Suprapubic skin (tissue), 4 donors: ENCODE results near the gene NRXN3. TPM values are rescaled to one million over a fixed set of nuclear protein-coding genes. Genes with fewer than 3 reads are reported as not detected.

Experiments used
- DNase-seq, 2 donors: peaks; one replicate each; pipeline ENCODE4 v3.0.0-alpha.2; 2019; ENCODE audit warnings: low spot score in 2 of 2
- H3K27ac ChIP-seq: fragments of 200-600 bp; sonication (generic); one replicate; pipeline ENCODE4 v1.5.1; 2019
- H3K27me3 ChIP-seq: fragments of 200-600 bp; sonication (generic); one replicate; pipeline ENCODE4 v1.5.1; 2019
- H3K36me3 ChIP-seq: fragments of 200-600 bp; sonication (generic); one replicate; pipeline ENCODE4 v1.5.1; 2019
- H3K4me1 ChIP-seq: fragments of 200-600 bp; sonication (generic); one replicate; pipeline ENCODE4 v1.5.1; 2019
- H3K4me3 ChIP-seq: fragments of 200-600 bp; sonication (generic); one replicate; pipeline ENCODE4 v1.5.1; 2019; ENCODE audit warnings: mild to moderate bottlenecking
- H3K9me3 ChIP-seq: fragments of 200-600 bp; sonication (generic); one replicate; pipeline ENCODE4 v1.5.1; 2019
- CTCF ChIP-seq, 2 donors: fragments of 200-600 bp in 1 of 2; fragments of 450-650 bp in 1 of 2; sonication (generic) in 1 of 2; IDR thresholded peaks; one replicate each; pipeline ENCODE4 v1.5.1; 2016 to 2019; ENCODE audit warnings: antibody characterized with exemption in 2 of 2, mild to moderate bottlenecking in 1 of 2, moderate library complexity in 1 of 2
- EP300 ChIP-seq: sonication (generic); formaldehyde crosslinking; IDR thresholded peaks from one replicate; pipeline ENCODE4 v1.6.1; 2017; ENCODE audit warnings: antibody characterized with exemption
- POLR2A ChIP-seq, 2 donors: fragments of 450-650 bp; IDR thresholded peaks; one replicate each; pipeline ENCODE4 v1.6.1; 2017; ENCODE audit warnings: antibody characterized with exemption in 2 of 2, mild to moderate bottlenecking in 2 of 2, moderate library complexity in 2 of 2
- POLR2AphosphoS5 ChIP-seq, 3 donors: sonication (generic); formaldehyde crosslinking; IDR thresholded peaks; one replicate each; pipeline ENCODE4 v1.6.1; 2017; ENCODE audit warnings: antibody characterized with exemption in 3 of 3
- WGBS: methylation state at CpG from one replicate; pipeline ENCODE4 v1.1.5; 2018; 5-methylcytosine and 5-hydroxymethylcytosine counted together
- total RNA-seq, 4 donors: library from RNA; depleted of rRNA; stranded (reverse); fragments of >200 nt; gene quantifications; one replicate each; pipeline ENCODE4 v1.1.0, GENCODE V29; 2016

Gene NRXN3
- total RNA-seq, 4 donors from 2014 or later: 0.79 to 4.3 (median 3.3) TPM

GRCh38 chr14:79871136-79871535 lies 1701.0 kb downstream of the NRXN3 start:
- Histone ChIP-seq H3K27me3 (no peaks in the 10 kb centered on the region), H3K9me3 (no peaks in the 10 kb centered on the region), H3K4me3 (no peak overlapping the region), H3K36me3 (no peaks in the 10 kb centered on the region), H3K4me1 (no peaks in the 10 kb centered on the region), H3K27ac (no peak overlapping the region)
- WGBS: 65% methylated on average over 1 of the region's 1 CpG
- TF ChIP-seq EP300 (no peak), POLR2A (IDR thresholded peaks at IDR 0.05) (no peak), POLR2AphosphoS5 (IDR thresholded peaks at IDR 0.05) (no peak), CTCF (IDR thresholded peaks at IDR 0.05) (no peak)
- no peak for DNase-seq

GRCh38 chr14:79878229-79878628 lies 1708.1 kb downstream of the NRXN3 start:
- Histone ChIP-seq H3K9me3 (no peaks in the 10 kb centered on the region), H3K27ac (no peak overlapping the region), H3K36me3 (no peaks in the 10 kb centered on the region), H3K4me3 (no peak overlapping the region), H3K4me1 (no peaks in the 10 kb centered on the region), H3K27me3 (no peaks in the 10 kb centered on the region)
- DNase-seq: no peak
- TF ChIP-seq CTCF (IDR thresholded peaks at IDR 0.05) (no peak), POLR2A (IDR thresholded peaks at IDR 0.05) (no peak), POLR2AphosphoS5 (IDR thresholded peaks at IDR 0.05) (no peak), EP300 (no peak)

GRCh38 chr14:79878785-79879184 lies 1708.6 kb downstream of the NRXN3 start:
- Histone ChIP-seq H3K36me3 (no peaks in the 10 kb centered on the region), H3K4me1 (no peaks in the 10 kb centered on the region), H3K27me3 (no peaks in the 10 kb centered on the region), H3K4me3 (no peak overlapping the region), H3K27ac (no peak overlapping the region), H3K9me3 (no peaks in the 10 kb centered on the region)
- 90% methylated on average over 2 of the region's 2 CpGs for WGBS
- TF ChIP-seq POLR2AphosphoS5 (IDR thresholded peaks at IDR 0.05) (no peak), POLR2A (IDR thresholded peaks at IDR 0.05) (no peak), EP300 (no peak), CTCF (IDR thresholded peaks at IDR 0.05) (no peak)
- no peak for DNase-seq

GRCh38 chr14:79881299-79881698 lies 1711.1 kb downstream of the NRXN3 start:
- H3K27me3 ChIP-seq: no peaks in the 10 kb centered on the region
- no peaks in the 10 kb centered on the region for H3K4me1 ChIP-seq
- DNase-seq: no peak
- TF ChIP-seq POLR2AphosphoS5 (IDR thresholded peaks at IDR 0.05) (no peak), EP300 (no peak), POLR2A (IDR thresholded peaks at IDR 0.05) (no peak), CTCF (IDR thresholded peaks at IDR 0.05) (no peak)
- 44% methylated on average over 4 of the region's 4 CpGs for WGBS
- no peak overlapping the region for H3K27ac ChIP-seq
- H3K4me3 ChIP-seq: no peak overlapping the region
- no peaks in the 10 kb centered on the region for H3K9me3 ChIP-seq
- H3K36me3 ChIP-seq: no peaks in the 10 kb centered on the region

GRCh38 chr14:79890527-79890926 lies 1720.4 kb downstream of the NRXN3 start:
- Histone ChIP-seq H3K9me3 (no peaks in the 10 kb centered on the region), H3K27ac (no peak overlapping the region), H3K27me3 (no peaks in the 10 kb centered on the region), H3K4me1 (peaks cover 2% of the 10 kb centered on the region), H3K36me3 (no peaks in the 10 kb centered on the region), H3K4me3 (no peak overlapping the region)
- no peak for TF ChIP-seq CTCF (IDR thresholded peaks at IDR 0.05)
- TF ChIP-seq EP300: no peak
- no peak for TF ChIP-seq POLR2AphosphoS5 (IDR thresholded peaks at IDR 0.05)
- TF ChIP-seq POLR2A (IDR thresholded peaks at IDR 0.05): no peak
- WGBS: 88% methylated on average over 4 of the region's 4 CpGs
- DNase-seq: no peak
